H9 (cell line): ENCODE data around the gene PI16. TPM values are rescaled to one million over a fixed set of nuclear protein-coding genes. Genes with fewer than 3 reads are reported as not detected.

Source experiments
- DNase-seq: peaks from one replicate; pipeline ENCODE4 v3.0.0-alpha.2; 2017
- H2AFZ ChIP-seq: one replicate; pipeline ENCODE4 v1.6.1; 2013; ENCODE audit warnings: mild to moderate bottlenecking, low read length, control low read depth, moderate library complexity
- H2AK5ac ChIP-seq: 2 replicates; pipeline ENCODE4 v1.6.1; 2013; ENCODE audit warnings: low read length, control low read depth, mixed read lengths; ENCODE audit not compliant: insufficient read length
- H2BK120ac ChIP-seq: one replicate; pipeline ENCODE4 v1.6.1; 2013; ENCODE audit warnings: low read depth, mild to moderate bottlenecking, low read length, control low read depth, inconsistent platforms; ENCODE audit not compliant: poor library complexity, severe bottlenecking
- H2BK12ac ChIP-seq: 2 replicates; pipeline ENCODE4 v1.6.1; 2013; ENCODE audit warnings: low read length, control low read depth, mixed read lengths, low read depth; ENCODE audit not compliant: insufficient read length
- H2BK15ac ChIP-seq: 2 replicates; pipeline ENCODE4 v1.6.1; 2013; ENCODE audit warnings: low read depth, low read length, control low read depth
- H2BK20ac ChIP-seq: one replicate; pipeline ENCODE4 v1.6.1; 2013; ENCODE audit warnings: low read depth, mild to moderate bottlenecking, low read length, control low read depth, inconsistent platforms; ENCODE audit not compliant: poor library complexity, severe bottlenecking
- H2BK5ac ChIP-seq: 2 replicates; pipeline ENCODE4 v1.6.1; 2013; ENCODE audit warnings: low read length, control low read depth, mixed read lengths; ENCODE audit not compliant: insufficient read length
- H3K14ac ChIP-seq: 2 replicates; pipeline ENCODE4 v1.6.1; 2013; ENCODE audit warnings: low read length, control low read depth; ENCODE audit not compliant: insufficient read depth
- H3K18ac ChIP-seq: 2 replicates; pipeline ENCODE4 v1.6.1; 2013; ENCODE audit warnings: low read depth, mild to moderate bottlenecking, mixed read lengths, low read length, control low read depth; ENCODE audit not compliant: insufficient read length
- H3K23ac ChIP-seq: 2 replicates; pipeline ENCODE4 v1.6.1; 2013; ENCODE audit warnings: low read length, control low read depth, mixed read lengths, low read depth; ENCODE audit not compliant: insufficient read length
- H3K23me2 ChIP-seq: 2 replicates; pipeline ENCODE4 v1.6.1; 2013; ENCODE audit warnings: low read depth, mild to moderate bottlenecking, mixed read lengths, low read length, control low read depth; ENCODE audit not compliant: insufficient read length, poor library complexity, severe bottlenecking
- H3K27ac ChIP-seq: 2 replicates; pipeline ENCODE4 v1.5.1; 2013; ENCODE audit warnings: low read length, control low read depth, mixed read lengths, low read depth; ENCODE audit not compliant: insufficient read length
- H3K27me3 ChIP-seq: 2 replicates; pipeline ENCODE4 v1.6.1; 2013; ENCODE audit warnings: low read length, control low read depth, inconsistent platforms; ENCODE audit not compliant: insufficient read depth
- H3K4ac ChIP-seq: 2 replicates; pipeline ENCODE4 v1.6.1; 2013; ENCODE audit warnings: low read depth, mild to moderate bottlenecking, control low read depth, inconsistent platforms, low read length, moderate library complexity
- H3K4me1 ChIP-seq: 2 replicates; pipeline ENCODE4 v1.6.1; 2013; ENCODE audit warnings: low read length, control low read depth, inconsistent platforms; ENCODE audit not compliant: insufficient read depth
- H3K4me2 ChIP-seq: 2 replicates; pipeline ENCODE4 v1.6.1; 2013; ENCODE audit warnings: low read length, control low read depth, mixed read lengths; ENCODE audit not compliant: insufficient read length, insufficient read depth
- H3K56ac ChIP-seq: 2 replicates; pipeline ENCODE4 v1.6.1; 2013; ENCODE audit warnings: low read depth, mild to moderate bottlenecking, mixed read lengths, low read length, control low read depth; ENCODE audit not compliant: insufficient read length
- H3K79me1 ChIP-seq: 2 replicates; pipeline ENCODE4 v1.6.1; 2013; ENCODE audit warnings: low read depth, mild to moderate bottlenecking, moderate library complexity, low read length, control low read depth, inconsistent platforms; ENCODE audit not compliant: insufficient read depth, poor library complexity, severe bottlenecking
- H3K79me2 ChIP-seq: 2 replicates; pipeline ENCODE4 v1.6.1; 2013; ENCODE audit warnings: low read length, control low read depth, inconsistent platforms; ENCODE audit not compliant: insufficient read depth
- H3K9ac ChIP-seq: 2 replicates; pipeline ENCODE4 v1.6.1; 2013; ENCODE audit warnings: low read length, control low read depth, mixed read lengths; ENCODE audit not compliant: insufficient read length; ENCODE audit errors: extremely low read depth
- H3K9me3 ChIP-seq: one replicate; pipeline ENCODE4 v1.6.1; 2013; ENCODE audit warnings: low read depth, low read length, inconsistent platforms; ENCODE audit not compliant: control insufficient read depth
- H3T11ph ChIP-seq: one replicate; pipeline ENCODE4 v1.6.1; 2013; ENCODE audit warnings: mild to moderate bottlenecking, low read length, control low read depth, inconsistent platforms
- H4K20me1 ChIP-seq: one replicate; pipeline ENCODE4 v1.6.1; 2013; ENCODE audit not compliant: control insufficient read depth, insufficient read length, insufficient read depth
- H4K5ac ChIP-seq: 2 replicates; pipeline ENCODE4 v1.6.1; 2013; ENCODE audit warnings: low read depth, mild to moderate bottlenecking, mixed read lengths, low read length, control low read depth; ENCODE audit not compliant: insufficient read length
- H4K8ac ChIP-seq: replicated peaks from 2 replicates; pipeline ENCODE4 v1.6.1; 2013; ENCODE audit warnings: low read length, control low read depth, mixed read lengths, low read depth; ENCODE audit not compliant: insufficient read length
- H4K91ac ChIP-seq: 2 replicates; pipeline ENCODE4 v1.6.1; 2013; ENCODE audit warnings: low read depth, mild to moderate bottlenecking, moderate library complexity, mixed read lengths, low read length, control low read depth; ENCODE audit not compliant: insufficient read length
- H3K27ac Mint-ChIP-seq, 3 experiments: 2 replicates in 2 of 3; 3 replicates in 1 of 3; pipeline ENCODE4 v1.8.0; 2020 to 2021; ENCODE audit warnings: mixed read lengths in 3 of 3, mild to moderate bottlenecking in 1 of 3, moderate library complexity in 1 of 3
- H3K27me3 Mint-ChIP-seq: 2 replicates; pipeline ENCODE4 v1.8.0; 2021; ENCODE audit warnings: low read depth, mild to moderate bottlenecking, moderate library complexity, mixed read lengths
- H3K36me3 Mint-ChIP-seq, 3 experiments: 2 replicates in 2 of 3; 3 replicates in 1 of 3; pipeline ENCODE4 v1.8.0; 2020 to 2021; ENCODE audit warnings: low read depth in 3 of 3, mixed read lengths in 3 of 3; ENCODE audit not compliant: insufficient read depth in 1 of 3
- H3K4me1 Mint-ChIP-seq, 2 experiments: 2 replicates each; pipeline ENCODE4 v1.8.0; 2020; ENCODE audit warnings: mixed read lengths in 2 of 2
- H3K4me3 Mint-ChIP-seq, 2 experiments: 2 replicates in 1 of 2; 3 replicates in 1 of 2; pipeline ENCODE4 v1.8.0; 2020 to 2021; ENCODE audit warnings: mild to moderate bottlenecking in 2 of 2, mixed read lengths in 2 of 2, moderate library complexity in 1 of 2
- H3K9me3 Mint-ChIP-seq, 2 experiments: 2 replicates in 1 of 2; 3 replicates in 1 of 2; pipeline ENCODE4 v1.8.0; 2020; ENCODE audit warnings: mild to moderate bottlenecking in 2 of 2, mixed read lengths in 2 of 2, moderate library complexity in 1 of 2
- CTCF ChIP-seq: fragments of 200-600 bp; sonication (generic); conservative IDR thresholded peaks from 3 replicates; pipeline ENCODE4 v1.8.0; 2021; ENCODE audit warnings: antibody characterized with exemption, mild to moderate bottlenecking
- WGBS: extraction: QIAGEN DNeasy Blood & Tissue Kit; methylation state at CpG from one replicate; pipeline ENCODE4 v1.1.7; 2013; ENCODE audit warnings: missing lambda C conversion rate, low lambda C conversion rate, mixed read lengths; ENCODE audit not compliant: insufficient read length; ENCODE audit errors: extremely low coverage; 5-methylcytosine and 5-hydroxymethylcytosine counted together
- total RNA-seq: library from RNA; stranded (reverse); gene quantifications from 2 replicates; pipeline ENCODE4 v1.2.1, GENCODE V29; 2021

PI16 gene
- total RNA-seq, 1 experiment from 2014 or later = not detected

- no peak overlapping the region for H2BK12ac ChIP-seq
- H3K4ac ChIP-seq = no peak overlapping the region
- H3K4me1 ChIP-seq = no peaks in the 10 kb centered on the region
- no peak overlapping the region for H3K27ac ChIP-seq
- no peak overlapping the region for H2BK5ac ChIP-seq
- H3K27ac Mint-ChIP-seq = no peak overlapping the region
- no peaks in the 10 kb centered on the region for H3K9me3 ChIP-seq
- no peak overlapping the region for H4K91ac ChIP-seq
- no peak overlapping the region for H2AK5ac ChIP-seq
- H3K9me3 Mint-ChIP-seq = no peaks in the 10 kb centered on the region
- H3K4me1 Mint-ChIP-seq = peaks cover 17% of the 10 kb centered on the region in 2 experiments
- no peaks in the 10 kb centered on the region for H3K36me3 Mint-ChIP-seq
- no peak overlapping the region for H2BK15ac ChIP-seq
- H3K27me3 ChIP-seq = no peaks in the 10 kb centered on the region
- H3K4me3 Mint-ChIP-seq = no peak overlapping the region
- no peaks in the 10 kb centered on the region for H3K79me2 ChIP-seq
- no CpG with 5 or more reads among the region's 17 CpGs for WGBS
- no peak for DNase-seq
- no peaks in the 10 kb centered on the region for H3K23me2 ChIP-seq
- H4K5ac ChIP-seq = no peak overlapping the region
- H3T11ph ChIP-seq = no peak overlapping the region
- H3K56ac ChIP-seq = no peak overlapping the region
- no peak for TF ChIP-seq CTCF
- no peak overlapping the region for H4K8ac ChIP-seq
- H3K23ac ChIP-seq = no peak overlapping the region
- H3K4me2 ChIP-seq = no peak overlapping the region
- no peaks in the 10 kb centered on the region for H3K79me1 ChIP-seq
- H4K20me1 ChIP-seq = no peaks in the 10 kb centered on the region
- no peaks in the 10 kb centered on the region for H3K27me3 Mint-ChIP-seq
- no peak overlapping the region for H2BK120ac ChIP-seq
- H2BK20ac ChIP-seq = no peak overlapping the region
- H3K14ac ChIP-seq = no peak overlapping the region
- H3K9ac ChIP-seq = no peak overlapping the region
- no peak overlapping the region for H3K18ac ChIP-seq
- H2AFZ ChIP-seq = no peak overlapping the region
Observed at GRCh38 chr6:36959555-36960250, 5.2 kb downstream of the PI16 start.
